ENCODE data around the gene ATP6V0D1.
A peak's percentile ranks its signal among the peaks of the same experiment; 100 is the strongest.

The ATP6V0D1 gene

GRCh38 chr16:67444259-67445125 lies 36.5 kb downstream of the ATP6V0D1 start:
- H3K4me3 Mint-ChIP-seq, result peak overlapping the region in 2 of 3 experiments; percentile 29 to 32
- peaks cover 66% of the 10 kb centered on the region for H3K4me1 Mint-ChIP-seq
- no peak for TF ChIP-seq CTCF (IDR thresholded peaks at IDR 0.05; ENCODE audit: unreplicated experiment in 3 of 3)
- peaks cover 19% of the 10 kb centered on the region for H3K36me3 Mint-ChIP-seq (ENCODE audit: low read depth)
- no peaks in the 10 kb centered on the region for H3K9me3 Mint-ChIP-seq
- H3K27me3 Mint-ChIP-seq (ENCODE audit: low read depth), result no peaks in the 10 kb centered on the region
- H3K27ac Mint-ChIP-seq, result peak overlapping the region; percentile 95 to 99 (median 98)

- Mint-ChIP-seq H3K27ac (peak overlapping the region; percentile 26 to 98 (median 92)), H3K27me3 (ENCODE audit: low read depth) (no peaks in the 10 kb centered on the region), H3K9me3 (no peaks in the 10 kb centered on the region), H3K4me3 (peak overlapping the region in 1 of 3 experiments; percentile 64), H3K36me3 (ENCODE audit: low read depth) (peaks cover 21% of the 10 kb centered on the region), H3K4me1 (peaks cover 61% of the 10 kb centered on the region)
- no peak for TF ChIP-seq CTCF (IDR thresholded peaks at IDR 0.05; ENCODE audit: unreplicated experiment in 3 of 3)
These were observed 37.7 kb downstream of the ATP6V0D1 start for GRCh38 chr16:67443265-67443664.

GRCh38 chr16:67442581-67443255 lies 38.2 kb downstream of the ATP6V0D1 start:
- Mint-ChIP-seq H3K9me3 (no peaks in the 10 kb centered on the region), H3K27ac (peak overlapping the region in 1 of 3 experiments; percentile 98), H3K4me1 (peaks cover 59% of the 10 kb centered on the region), H3K27me3 (ENCODE audit: low read depth) (no peaks in the 10 kb centered on the region), H3K4me3 (no peak overlapping the region), H3K36me3 (ENCODE audit: low read depth) (peaks cover 24% of the 10 kb centered on the region)
- no peak for TF ChIP-seq CTCF (IDR thresholded peaks at IDR 0.05; ENCODE audit: unreplicated experiment in 3 of 3)

GRCh38 chr16:67441907-67442306 lies 39.0 kb downstream of the ATP6V0D1 start:
- no peaks in the 10 kb centered on the region for H3K27me3 Mint-ChIP-seq (ENCODE audit: low read depth)
- peaks cover 29% of the 10 kb centered on the region for H3K36me3 Mint-ChIP-seq (ENCODE audit: low read depth)
- no peak for TF ChIP-seq CTCF (IDR thresholded peaks at IDR 0.05; ENCODE audit: unreplicated experiment in 3 of 3)
- no peak overlapping the region for H3K4me3 Mint-ChIP-seq
- H3K4me1 Mint-ChIP-seq, result peaks cover 50% of the 10 kb centered on the region
- H3K27ac Mint-ChIP-seq, result peak overlapping the region in 2 of 3 experiments; percentile 23 to 53
- H3K9me3 Mint-ChIP-seq, result no peaks in the 10 kb centered on the region

GRCh38 chr16:67441271-67441753 lies 39.6 kb downstream of the ATP6V0D1 start:
- H3K27ac Mint-ChIP-seq, result peak overlapping the region in 2 of 3 experiments; percentile 23 to 53
- peaks cover 44% of the 10 kb centered on the region for H3K4me1 Mint-ChIP-seq

More at GRCh38 chr16:67441271-67441753, 39.6 kb downstream of the ATP6V0D1 start:
- Mint-ChIP-seq H3K9me3 (no peaks in the 10 kb centered on the region), H3K36me3 (ENCODE audit: low read depth) (peaks cover 28% of the 10 kb centered on the region), H3K4me3 (no peak overlapping the region), H3K27me3 (ENCODE audit: low read depth) (no peaks in the 10 kb centered on the region)
- TF ChIP-seq CTCF (IDR thresholded peaks at IDR 0.05; ENCODE audit: unreplicated experiment in 3 of 3), result no peak
